ENCODE results near the gene C18orf32. TPM values are rescaled to one million over a fixed set of nuclear protein-coding genes. Genes with fewer than 3 reads are reported as not detected.
A peak's percentile ranks its signal among the peaks of the same experiment; 100 is the strongest.

Gene C18orf32
- total RNA-seq, 6 experiments from 2014 or later, result 24.8 to 41.1 (median 31.1) TPM

- intact Hi-C loops (cut with DNase I), result no loop called here
- Histone ChIP-seq H3K36me3 (peaks cover 0 to 14% (median 5%) of the 10 kb centered on the region in 4 donors), H3K4me3 (no peak overlapping the region), H3K27ac (no peak overlapping the region), H3K9me3 (no peaks in the 10 kb centered on the region), H3K4me1 (peaks cover 0 to 14% (median 3%) of the 10 kb centered on the region in 4 donors), H3K27me3 (no peaks in the 10 kb centered on the region)
- ATAC-seq, result no peak
- TF ChIP-seq, protein P1, sequence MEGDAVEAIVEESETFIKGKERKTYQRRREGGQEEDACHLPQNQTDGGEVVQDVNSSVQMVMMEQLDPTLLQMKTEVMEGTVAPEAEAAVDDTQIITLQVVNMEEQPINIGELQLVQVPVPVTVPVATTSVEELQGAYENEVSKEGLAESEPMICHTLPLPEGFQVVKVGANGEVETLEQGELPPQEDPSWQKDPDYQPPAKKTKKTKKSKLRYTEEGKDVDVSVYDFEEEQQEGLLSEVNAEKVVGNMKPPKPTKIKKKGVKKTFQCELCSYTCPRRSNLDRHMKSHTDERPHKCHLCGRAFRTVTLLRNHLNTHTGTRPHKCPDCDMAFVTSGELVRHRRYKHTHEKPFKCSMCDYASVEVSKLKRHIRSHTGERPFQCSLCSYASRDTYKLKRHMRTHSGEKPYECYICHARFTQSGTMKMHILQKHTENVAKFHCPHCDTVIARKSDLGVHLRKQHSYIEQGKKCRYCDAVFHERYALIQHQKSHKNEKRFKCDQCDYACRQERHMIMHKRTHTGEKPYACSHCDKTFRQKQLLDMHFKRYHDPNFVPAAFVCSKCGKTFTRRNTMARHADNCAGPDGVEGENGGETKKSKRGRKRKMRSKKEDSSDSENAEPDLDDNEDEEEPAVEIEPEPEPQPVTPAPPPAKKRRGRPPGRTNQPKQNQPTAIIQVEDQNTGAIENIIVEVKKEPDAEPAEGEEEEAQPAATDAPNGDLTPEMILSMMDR (IDR thresholded peaks at IDR 0.05), result no peak
- no peak for TF ChIP-seq POLR2A (IDR thresholded peaks at IDR 0.05)
- WGBS (ENCODE audit: insufficient coverage, low coverage, low lambda C conversion rate, missing lambda C conversion rate), result 79% methylated on average over 3 of the region's 3 CpGs
- no peak for DNase-seq
Observed at GRCh38 chr18:49495076-49495475, 8.0 kb upstream of the C18orf32 start.

DNA sequence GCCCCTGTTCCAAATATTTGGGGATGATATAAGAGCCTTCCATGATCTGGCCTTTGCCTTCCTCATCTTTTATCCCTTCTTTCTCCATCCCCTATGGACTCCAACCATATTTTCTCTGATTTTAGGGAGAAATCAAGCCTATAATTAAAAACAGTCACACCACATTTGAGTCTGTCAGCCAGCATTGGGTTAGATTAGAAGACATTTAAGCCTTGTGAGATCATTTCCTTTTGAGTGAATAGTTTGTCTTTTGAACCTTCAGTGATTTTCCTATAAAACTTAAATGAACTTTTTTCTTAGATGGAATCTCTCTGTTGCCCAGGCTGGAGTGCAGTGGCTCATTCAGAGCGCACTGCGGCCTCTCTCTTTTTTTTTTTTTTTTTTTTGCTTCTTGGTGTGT, 7.6 kb upstream of the C18orf32 start:
- 94% methylated on average over 2 of the region's 2 CpGs for WGBS (ENCODE audit: insufficient coverage, low coverage, low lambda C conversion rate, missing lambda C conversion rate)
- H3K36me3 ChIP-seq, result peaks cover 0 to 18% (median 7%) of the 10 kb centered on the region in 4 donors
- DNase-seq, result no peak
- TF ChIP-seq, protein P1 (IDR thresholded peaks at IDR 0.05), result no peak
- TF ChIP-seq POLR2A (IDR thresholded peaks at IDR 0.05), result no peak
- ATAC-seq, result no peak
- H3K4me1 ChIP-seq, result peaks cover 0 to 18% (median 4%) of the 10 kb centered on the region in 4 donors
- intact Hi-C loops (cut with DNase I), result no loop called here
- no peak overlapping the region for H3K4me3 ChIP-seq
- no peaks in the 10 kb centered on the region for H3K9me3 ChIP-seq
- H3K27ac ChIP-seq, result no peak overlapping the region
- H3K27me3 ChIP-seq, result no peaks in the 10 kb centered on the region

DNA sequence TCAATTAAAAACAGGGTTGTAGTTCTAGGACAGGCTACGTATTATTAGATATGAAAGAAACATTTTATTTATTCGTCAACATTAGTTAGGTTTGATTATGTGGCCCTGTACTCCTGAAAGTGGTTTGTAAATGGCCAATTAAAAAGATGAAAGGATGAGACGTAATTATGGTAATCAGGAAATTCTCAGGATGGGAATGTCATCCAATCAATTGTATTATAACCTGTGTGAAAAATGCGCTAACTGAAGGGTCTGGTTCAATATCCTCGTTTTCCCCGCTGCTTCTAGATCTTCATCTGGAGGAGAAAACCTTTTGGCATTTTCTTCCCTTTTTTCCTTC, 5.6 kb upstream of the C18orf32 start:
- Histone ChIP-seq H3K27ac (no peak overlapping the region), H3K9me3 (no peaks in the 10 kb centered on the region), H3K27me3 (no peaks in the 10 kb centered on the region), H3K4me3 (no peak overlapping the region), H3K36me3 (peaks cover 0 to 38% (median 10%) of the 10 kb centered on the region in 4 donors), H3K4me1 (peaks cover 0 to 24% (median 6%) of the 10 kb centered on the region in 4 donors)
- ATAC-seq (no peak), DNase-seq (no peak)
- intact Hi-C loops (cut with DNase I), result no loop called here
- 54% methylated on average over 6 of the region's 6 CpGs for WGBS (ENCODE audit: insufficient coverage, low coverage, low lambda C conversion rate, missing lambda C conversion rate)
- TF ChIP-seq, protein P1 (IDR thresholded peaks at IDR 0.05), result no peak
- no peak for TF ChIP-seq POLR2A (IDR thresholded peaks at IDR 0.05)

- no peaks in the 10 kb centered on the region for H3K9me3 ChIP-seq
- H3K27me3 ChIP-seq, result no peaks in the 10 kb centered on the region
- H3K4me1 ChIP-seq, result peaks cover 0 to 27% (median 8%) of the 10 kb centered on the region in 4 donors
- TF ChIP-seq, protein P1 (IDR thresholded peaks at IDR 0.05), result no peak
- TF ChIP-seq POLR2A (IDR thresholded peaks at IDR 0.05), result peak; percentile 90
- H3K4me3 ChIP-seq, result peak within 1 kb of the TSS; percentile 72 to 82 (median 79)
- intact Hi-C loops (cut with DNase I), result no loop called here
- H3K36me3 ChIP-seq, result peaks cover 0 to 38% (median 10%) of the 10 kb centered on the region in 4 donors
- WGBS (ENCODE audit: insufficient coverage, low coverage, low lambda C conversion rate, missing lambda C conversion rate), result under 1% methylated on average over 53 of the region's 53 CpGs
- ATAC-seq, result peak; percentile 94 to 97 (median 96)
- peak within 1 kb of the TSS; percentile 72 to 88 (median 79) for H3K27ac ChIP-seq
- peak; percentile 77 to 93 (median 81) for DNase-seq
Observed at GRCh38 chr18:49491857-49492693, 5.0 kb upstream of the C18orf32 start, which contains the start of gene RPL17. RPL17 (minus strand) TSS chr18:49492465.

Data from right lobe of liver (tissue), 6 donors.